ELR (cell line): Measurements from ENCODE around the gene TSC22D2.

Experiments
- DNase-seq: peaks from one replicate; pipeline ENCODE4 v3.0.0-alpha.2; 2015; ENCODE audit warnings: low read depth

The TSC22D2 gene

DNA sequence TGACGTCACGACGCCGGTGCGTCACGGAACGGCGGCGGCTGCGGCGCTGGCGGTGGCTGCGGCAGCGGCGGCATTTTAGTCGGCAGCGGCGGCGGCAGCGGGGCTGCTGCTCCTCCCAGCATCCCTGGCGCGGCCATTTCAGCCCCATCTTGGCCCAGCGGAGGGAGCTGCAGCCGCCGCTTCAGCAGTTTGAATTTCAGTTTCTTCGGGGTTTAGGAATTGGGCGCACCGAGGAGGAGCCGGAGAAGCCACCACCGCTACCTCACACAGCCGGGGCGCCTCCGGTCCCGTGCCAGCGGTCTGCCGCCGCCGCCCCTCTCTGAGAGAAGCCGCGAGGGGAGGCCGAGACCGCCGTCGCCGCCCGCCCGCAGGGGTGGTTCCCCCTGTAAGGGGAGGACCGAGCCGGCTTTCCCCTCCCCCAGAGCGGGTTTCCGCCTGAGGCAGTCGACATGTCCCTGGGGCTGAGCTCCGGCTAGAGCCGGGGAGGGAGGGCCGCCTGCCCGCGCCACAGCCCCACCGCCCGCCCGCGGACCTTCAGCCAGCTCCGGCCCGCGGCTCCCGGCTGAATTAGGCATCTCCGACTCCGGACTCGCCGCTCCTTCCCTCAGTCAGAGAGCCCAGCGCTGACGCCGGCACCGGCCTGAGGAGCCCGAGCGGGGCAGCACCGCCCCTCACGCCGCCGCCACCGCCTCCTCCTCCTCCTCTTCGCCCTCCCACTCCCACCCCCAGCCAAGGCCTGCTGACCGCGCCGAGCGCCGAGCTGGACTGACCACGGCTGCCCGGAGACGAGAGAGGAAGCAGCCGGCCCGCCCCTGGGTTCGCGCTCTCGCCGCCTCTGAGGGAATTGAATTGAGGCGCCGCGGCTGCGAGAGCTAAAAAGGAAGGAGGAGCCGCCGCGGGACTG, at the start of gene TSC22D2:
Gene TSC22D2, plus strand, starts transcription at position 78 of the 904 bp plus-strand sequence. CDS start 1,053 bp downstream, outside the sequence.
- DNase-seq = peak; percentile 96

DNA sequence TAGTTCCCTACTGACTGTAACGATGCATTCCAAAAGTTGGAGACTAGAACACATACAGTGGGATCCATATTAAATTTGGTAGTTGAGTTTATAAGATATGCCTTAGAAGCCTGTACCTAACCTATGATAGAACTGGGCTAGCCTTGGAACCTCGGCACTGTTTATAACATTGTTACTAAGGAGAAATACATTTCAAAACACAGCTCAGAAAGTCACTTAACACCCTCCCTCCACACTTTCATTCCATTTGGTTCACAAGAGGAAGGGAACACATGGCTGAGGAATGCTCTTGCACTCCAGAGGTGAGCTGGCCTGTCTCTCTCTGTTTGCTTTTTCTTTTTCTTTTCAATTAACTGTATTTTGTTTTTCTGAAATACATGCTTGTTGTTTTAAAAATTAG, 48.7 kb upstream of the TSC22D2 start:
- DNase-seq = peak; percentile 26

DNA sequence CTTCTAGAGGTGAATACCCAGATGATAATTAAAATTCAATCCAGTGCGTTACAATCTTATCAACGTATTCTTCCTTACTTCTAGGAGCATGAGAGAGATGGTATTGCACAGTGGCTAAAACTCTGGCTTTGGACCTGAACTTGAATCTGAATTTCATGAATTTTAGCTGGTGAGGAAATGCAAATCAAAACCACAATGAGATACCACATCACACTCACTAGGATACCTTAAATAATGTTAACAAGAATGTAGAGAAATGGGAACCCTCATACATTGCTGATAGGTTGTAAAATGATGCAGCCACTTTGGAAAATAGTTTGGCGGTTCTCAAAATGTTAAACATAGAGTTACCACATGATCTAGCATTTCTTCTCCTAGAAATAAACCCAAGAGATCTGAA, 47.1 kb upstream of the TSC22D2 start:
- no peak for DNase-seq

DNA sequence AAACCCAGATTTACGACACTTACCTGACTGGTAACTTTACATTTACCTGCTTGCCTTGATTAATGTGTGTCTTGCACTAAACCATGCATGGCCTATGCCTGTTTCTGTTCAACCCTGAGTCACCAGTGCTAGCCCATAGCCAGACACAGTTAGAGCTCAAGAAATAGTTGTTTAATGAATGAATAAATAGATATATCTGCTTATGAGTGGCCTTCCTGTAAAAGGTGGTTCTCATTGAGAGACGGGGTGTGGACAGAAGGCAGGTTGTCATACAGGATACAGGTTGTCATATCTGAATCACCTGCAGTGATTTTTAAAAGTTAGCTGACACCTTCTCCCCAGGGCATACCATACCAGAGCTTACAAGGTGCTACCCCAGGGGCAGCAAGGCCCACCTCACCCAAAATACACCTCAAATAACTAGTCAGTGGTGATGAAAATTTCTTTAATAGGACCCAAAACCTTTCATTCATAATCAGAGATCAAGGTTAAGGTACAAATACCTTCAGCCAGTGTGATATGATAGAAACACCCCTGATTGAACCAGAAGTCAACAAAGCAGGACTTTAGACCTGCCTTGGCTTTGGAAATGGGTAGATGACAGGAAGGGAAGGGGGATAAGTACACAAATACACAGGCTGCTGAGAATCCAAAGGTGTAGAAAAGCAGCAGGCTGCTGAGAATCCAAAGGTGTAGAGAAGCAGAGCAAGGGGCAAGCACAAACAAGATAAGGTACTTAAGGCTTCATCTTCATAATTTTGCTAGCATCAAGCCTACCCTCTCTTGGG, 45.4 kb upstream of the TSC22D2 start:
- DNase-seq = no peak

DNA sequence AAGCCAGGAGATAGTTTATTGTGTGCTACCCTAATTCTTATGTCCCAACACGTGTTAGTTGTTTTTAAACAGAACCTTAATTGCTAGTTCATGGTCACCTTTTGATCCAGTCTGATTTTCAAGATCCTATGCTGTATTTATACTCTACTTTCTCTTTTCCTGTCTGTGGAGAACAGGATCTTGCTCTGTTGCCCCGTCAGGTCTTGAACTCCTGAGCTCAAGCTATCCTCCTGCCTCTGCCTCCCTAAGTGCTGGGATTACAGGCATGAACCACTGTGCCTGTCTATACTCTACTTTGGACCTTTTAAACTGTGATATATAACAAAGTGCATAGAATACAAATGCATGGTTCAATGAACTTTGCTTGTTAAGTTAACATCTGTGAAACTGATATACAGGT, 44.7 kb upstream of the TSC22D2 start:
- DNase-seq = no peak

DNA sequence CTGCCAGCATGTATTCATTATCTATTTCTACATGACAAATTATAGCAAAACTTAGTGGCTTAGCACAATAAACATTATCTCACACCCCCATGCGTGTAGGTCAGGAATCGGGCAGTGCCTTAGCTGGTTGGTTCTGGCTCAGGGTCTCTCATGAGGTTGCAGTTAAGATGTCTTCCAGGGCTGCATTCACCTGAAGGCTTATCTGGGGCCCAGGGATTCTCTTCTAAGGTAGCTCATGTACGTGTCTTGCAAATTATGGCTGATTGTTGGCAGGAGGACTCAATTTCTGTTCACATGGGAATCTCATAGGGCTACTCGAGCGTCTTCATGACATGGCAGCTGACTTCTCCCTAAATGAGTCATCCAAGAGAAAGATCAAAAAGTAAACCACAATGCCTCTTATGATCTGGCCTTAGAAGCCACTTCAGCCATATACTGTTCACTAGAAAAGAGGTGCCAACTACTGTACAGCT, 42.9 kb upstream of the TSC22D2 start:
- DNase-seq = peak; percentile 91

- no peak for DNase-seq
Measured at GRCh38 chr3:150367757-150368156, 40.3 kb upstream of the TSC22D2 start.

GRCh38 chr3:150370122-150370602, 37.9 kb upstream of the TSC22D2 start:
- DNase-seq = peak; percentile 99

DNA sequence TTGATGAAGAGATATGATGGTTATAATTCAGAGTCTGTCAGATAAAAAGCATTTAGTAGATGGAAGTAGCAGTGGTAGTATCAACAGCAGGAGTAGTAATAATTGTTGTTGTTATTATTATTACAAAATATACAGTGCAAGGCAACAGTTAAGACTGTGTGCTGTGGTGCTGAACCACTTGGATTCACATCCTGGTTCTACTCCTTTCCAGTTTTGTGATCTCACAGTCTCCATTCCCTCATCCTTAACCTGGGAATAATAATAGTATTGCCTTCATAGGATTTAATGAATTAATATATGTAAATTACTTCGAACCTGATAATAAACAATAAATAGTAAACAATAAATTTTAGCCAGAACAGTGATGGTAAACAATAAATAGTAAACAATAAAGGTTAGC, 37.1 kb upstream of the TSC22D2 start:
- DNase-seq = peak; percentile 51

GRCh38 chr3:150371741-150372254, 36.3 kb upstream of the TSC22D2 start:
- DNase-seq = peak; percentile 100

DNA sequence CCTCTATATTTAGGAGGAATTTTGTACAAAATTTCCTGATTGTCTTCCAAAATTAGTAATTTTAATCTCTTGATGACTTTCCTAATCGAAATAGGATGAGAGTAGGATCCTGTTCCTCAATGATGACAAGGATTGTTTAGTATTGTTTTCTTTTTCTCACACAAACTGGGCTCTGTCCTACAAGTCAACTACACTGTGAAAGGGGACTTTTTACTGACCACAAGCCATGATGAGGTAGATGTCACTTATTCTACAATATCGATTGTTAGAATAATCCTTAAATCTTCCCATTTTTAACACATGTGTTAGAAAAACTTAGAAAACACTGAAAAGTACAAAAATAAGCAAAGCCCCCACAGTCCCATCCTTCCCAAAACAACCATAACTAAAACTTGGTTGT, 35.8 kb upstream of the TSC22D2 start:
- DNase-seq = no peak

DNA sequence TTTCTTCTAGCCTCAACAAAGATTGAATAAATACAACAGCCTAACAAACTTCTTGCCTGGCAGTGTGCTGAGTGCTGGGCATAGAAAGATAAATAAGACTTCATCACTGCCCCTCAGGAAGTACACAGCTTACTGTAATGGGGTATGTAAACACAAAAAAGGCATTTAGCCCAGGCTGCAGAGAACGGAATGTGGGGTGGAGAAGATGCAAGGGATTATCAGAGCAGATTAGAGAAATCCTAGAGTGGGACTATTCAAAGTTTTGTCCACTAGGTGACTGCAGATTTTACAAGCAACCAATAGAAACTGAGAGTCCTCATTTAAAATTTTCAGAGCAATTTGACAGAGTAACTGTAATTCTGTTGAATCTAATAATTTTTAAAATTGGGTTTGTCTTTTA, 35.4 kb upstream of the TSC22D2 start:
- peak; percentile 51 for DNase-seq

- DNase-seq = no peak
Measured at GRCh38 chr3:150373234-150373875, 34.7 kb upstream of the TSC22D2 start.

DNA sequence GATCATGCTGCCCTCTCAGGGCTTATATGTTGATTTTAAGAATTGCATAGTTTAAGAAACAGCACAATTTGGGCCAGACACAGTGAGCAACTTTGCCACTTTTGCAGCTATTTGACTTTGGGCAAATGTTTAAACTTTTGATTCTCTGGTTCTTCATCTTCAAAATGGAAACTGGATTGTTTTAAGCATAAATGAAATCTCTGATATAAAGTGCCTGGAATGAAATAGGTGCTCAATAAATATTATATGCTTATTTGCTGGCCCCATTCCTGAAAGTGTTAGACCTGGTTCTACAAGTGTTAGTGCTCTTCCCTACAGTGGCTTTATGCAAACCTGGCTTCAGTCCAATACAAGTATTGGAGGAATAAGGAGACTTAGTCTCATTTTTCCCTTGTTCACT, 33.1 kb upstream of the TSC22D2 start:
- DNase-seq = no peak

DNA sequence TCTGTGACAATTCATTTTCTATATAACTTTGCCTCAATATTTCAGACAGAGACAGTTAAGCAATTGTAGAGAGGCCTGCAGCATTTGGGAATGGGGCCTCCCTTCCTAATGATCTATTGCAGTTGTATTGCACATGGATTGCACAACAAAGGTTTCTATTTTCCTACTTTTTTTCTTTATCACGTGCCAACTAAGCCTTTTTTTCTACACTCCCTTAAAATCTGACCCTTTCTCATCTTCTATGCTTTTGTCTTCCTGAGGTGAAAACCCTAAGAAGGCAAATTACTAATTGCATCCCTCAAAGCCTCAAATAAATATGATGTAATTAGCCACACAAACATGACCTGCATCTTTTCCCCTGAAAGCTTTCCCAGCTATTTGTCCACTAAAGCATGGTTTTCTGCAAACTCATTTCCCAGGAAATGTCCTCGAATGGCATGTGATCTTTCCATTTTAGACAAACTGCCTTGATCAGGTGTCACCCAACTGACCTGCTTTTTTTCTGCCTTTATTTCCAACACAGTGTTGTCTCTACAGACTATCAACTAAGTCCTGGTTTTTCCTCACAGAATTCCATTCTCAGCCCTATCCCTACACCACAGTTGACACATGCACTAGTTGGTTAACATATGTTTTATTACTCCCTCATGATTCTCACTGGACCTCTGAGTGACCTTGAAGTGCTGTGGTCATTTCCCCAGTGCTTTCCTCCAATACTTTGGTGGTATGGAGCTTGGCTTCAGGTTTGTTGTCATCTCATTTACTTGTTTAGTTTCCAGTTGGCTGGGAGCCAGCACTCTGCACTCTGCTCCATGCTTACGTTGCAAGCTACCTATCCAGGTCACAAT, 31.9 kb upstream of the TSC22D2 start:
- no peak for DNase-seq

DNA sequence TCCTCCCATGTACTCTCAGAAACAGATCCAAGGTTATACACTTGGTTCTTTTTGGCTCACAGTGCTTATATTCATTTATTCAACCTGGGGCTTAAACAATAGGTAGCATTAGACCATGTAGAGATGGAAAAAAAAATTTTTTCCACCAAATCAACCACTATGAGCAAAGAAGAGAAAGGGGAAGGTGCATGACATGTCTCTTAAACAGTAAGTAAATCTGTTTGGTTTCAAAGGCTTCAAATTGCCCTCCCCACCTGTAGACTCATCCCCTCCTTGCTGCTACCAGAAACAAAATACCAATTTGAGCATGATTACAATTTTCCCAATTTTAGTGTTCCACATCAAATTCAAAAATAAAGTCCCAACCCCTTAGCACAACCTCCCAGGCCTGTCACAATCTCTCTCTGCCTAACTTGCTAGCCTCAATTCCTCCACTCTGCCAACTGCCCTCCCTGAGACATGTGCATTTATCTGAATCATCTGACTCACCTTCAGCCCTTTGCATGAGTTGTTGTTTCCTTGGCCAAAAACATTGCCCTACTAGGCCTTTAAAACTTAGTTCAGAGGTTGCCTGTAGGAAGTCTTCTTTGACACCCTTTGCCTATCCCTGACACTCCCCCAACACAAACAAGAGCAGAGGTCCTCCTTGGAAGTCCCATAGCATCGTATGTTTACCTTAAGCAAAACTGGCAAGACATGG, 30.3 kb upstream of the TSC22D2 start:
- DNase-seq = peak; percentile 33

DNA sequence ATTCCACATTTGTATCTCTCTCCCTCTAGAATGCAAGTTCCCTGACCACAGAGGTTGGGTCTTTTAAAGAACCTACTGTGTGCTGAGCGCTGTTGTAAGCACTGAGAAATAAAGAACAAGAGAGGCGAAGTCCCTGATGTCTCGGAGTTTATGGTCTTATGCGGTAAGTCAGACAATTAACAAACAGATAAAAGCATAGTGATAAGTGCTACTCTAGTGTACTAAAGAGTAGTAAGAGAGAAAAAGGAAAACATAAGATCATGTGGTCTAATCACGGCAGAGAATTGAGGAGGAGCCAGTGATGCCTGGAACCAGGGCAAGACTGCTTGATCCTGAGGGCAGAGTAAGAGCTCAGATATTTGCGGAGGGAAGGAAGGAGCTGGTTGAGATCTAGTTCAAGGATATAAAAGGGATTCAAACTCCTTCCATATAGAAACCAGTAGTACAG, 29.8 kb upstream of the TSC22D2 start:
- DNase-seq = no peak

DNA sequence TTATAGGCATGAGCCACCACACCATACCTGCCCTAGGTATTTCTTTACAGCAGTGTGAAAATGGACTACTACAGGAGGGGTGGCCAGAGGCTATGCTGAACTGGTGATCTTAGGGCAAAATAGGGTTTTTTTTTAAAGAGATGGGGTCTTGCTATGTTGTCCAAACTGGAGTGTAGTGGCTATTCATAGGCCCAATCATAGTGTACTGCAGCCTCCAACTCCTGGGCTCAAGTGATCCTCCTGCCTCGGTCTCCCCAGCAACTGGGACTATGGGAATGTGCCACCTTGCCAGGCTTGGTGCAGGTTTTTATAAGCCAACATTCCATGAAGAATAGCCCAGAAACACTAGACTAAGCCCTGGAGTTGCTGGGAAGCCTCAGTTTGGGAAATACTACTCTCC, 28.6 kb upstream of the TSC22D2 start:
- DNase-seq = no peak

- no peak for DNase-seq
Measured at GRCh38 chr3:150384296-150385212, 23.5 kb upstream of the TSC22D2 start.
